ENCODE data around the gene IL6R. TPM values are rescaled to one million over a fixed set of nuclear protein-coding genes. Genes with fewer than 3 reads are reported as not detected.
"Not testable (repeated sequence)": the region's sequence is repeated elsewhere in the genome, so short reads cannot be mapped to it uniquely, and the experiment has no call there.

IL6R gene
- total and polyA plus RNA-seq, 8 donors: 4.5 to 65.3 (median 5.7) TPM

DNA sequence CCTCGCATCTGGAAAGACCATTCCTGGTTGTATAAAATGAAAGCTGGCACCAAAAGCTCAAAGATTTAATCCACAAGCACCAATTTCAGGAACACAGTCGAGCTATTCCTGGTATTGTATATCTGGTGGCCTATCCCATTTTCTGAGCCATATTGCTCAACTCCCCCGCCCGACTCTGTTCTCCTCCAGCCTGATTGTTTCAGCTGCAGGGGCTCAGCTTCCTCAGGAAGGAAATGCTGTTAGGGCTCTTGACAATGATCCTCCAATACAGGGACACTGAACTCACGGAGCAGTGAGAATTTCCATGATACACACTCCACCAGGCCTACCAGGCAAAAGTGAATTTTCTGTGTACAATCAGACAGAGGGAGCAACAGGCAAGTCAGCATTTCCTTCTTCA, 80.0 kb downstream of the IL6R start:
- peak; percentile 49 for ATAC-seq
- peaks cover 27 to 51% of the 10 kb centered on the region in 2 donors for H3K4me1 ChIP-seq
- intact Hi-C loops (cut with DNase I): loop anchor here in 1 of 2 donors (10.0 kb wide), 1 partner anchor 60 kb away; no protein-coding TSS in a partner anchor

GRCh38 chr1:154485910-154486496, 80.9 kb downstream of the IL6R start:
- H3K4me3 ChIP-seq: no peak overlapping the region
- intact Hi-C loops (cut with DNase I): loop anchor here in 1 of 2 donors (10.0 kb wide), 1 partner anchor 59 kb away; no protein-coding TSS in a partner anchor

More for the DNA sequence above, 80.0 kb downstream of the IL6R start:
- H3K9me3 ChIP-seq: no peaks in the 10 kb centered on the region
- H3K27me3 ChIP-seq: no peaks in the 10 kb centered on the region
- DNase-seq: peak in 1 of 4 donors; percentile 61
- H3K36me3 ChIP-seq: peaks cover 0 to 19% of the 10 kb centered on the region in 2 donors
- peak overlapping the region; percentile 69 to 73 for H3K27ac ChIP-seq
- H3K4me3 ChIP-seq: no peak overlapping the region
- TF ChIP-seq, protein P1, sequence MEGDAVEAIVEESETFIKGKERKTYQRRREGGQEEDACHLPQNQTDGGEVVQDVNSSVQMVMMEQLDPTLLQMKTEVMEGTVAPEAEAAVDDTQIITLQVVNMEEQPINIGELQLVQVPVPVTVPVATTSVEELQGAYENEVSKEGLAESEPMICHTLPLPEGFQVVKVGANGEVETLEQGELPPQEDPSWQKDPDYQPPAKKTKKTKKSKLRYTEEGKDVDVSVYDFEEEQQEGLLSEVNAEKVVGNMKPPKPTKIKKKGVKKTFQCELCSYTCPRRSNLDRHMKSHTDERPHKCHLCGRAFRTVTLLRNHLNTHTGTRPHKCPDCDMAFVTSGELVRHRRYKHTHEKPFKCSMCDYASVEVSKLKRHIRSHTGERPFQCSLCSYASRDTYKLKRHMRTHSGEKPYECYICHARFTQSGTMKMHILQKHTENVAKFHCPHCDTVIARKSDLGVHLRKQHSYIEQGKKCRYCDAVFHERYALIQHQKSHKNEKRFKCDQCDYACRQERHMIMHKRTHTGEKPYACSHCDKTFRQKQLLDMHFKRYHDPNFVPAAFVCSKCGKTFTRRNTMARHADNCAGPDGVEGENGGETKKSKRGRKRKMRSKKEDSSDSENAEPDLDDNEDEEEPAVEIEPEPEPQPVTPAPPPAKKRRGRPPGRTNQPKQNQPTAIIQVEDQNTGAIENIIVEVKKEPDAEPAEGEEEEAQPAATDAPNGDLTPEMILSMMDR (IDR thresholded peaks at IDR 0.05): no peak

DNA sequence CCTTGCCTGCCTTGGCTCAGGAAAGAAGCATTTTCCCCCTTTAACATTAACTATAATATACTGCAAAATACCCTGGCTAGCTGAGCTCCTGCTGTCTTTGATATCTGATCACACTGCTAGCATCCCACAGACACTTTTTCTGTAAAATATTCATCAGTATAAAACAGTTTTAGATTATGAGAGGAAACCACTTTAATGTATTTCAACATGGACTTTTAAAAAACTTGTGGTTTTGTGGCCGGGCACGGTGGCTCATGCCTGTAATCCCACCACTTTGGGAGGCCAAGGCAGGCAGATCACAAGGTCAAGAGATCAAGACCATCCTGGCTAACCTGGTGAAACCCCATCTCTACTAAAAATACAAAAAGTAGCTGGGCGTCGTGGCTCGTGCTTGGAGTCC, 81.6 kb downstream of the IL6R start:
- peaks cover 0 to 19% of the 10 kb centered on the region in 2 donors for H3K36me3 ChIP-seq
- not testable (repeated sequence) for H3K27me3 ChIP-seq, ATAC-seq, DNase-seq, H3K9me3 ChIP-seq, H3K4me3 ChIP-seq
- intact Hi-C loops (cut with DNase I): loop anchor here in 1 of 2 donors (10.0 kb wide), 1 partner anchor 58 kb away; no protein-coding TSS in a partner anchor
- peaks cover 27 to 62% of the 10 kb centered on the region in 2 donors for H3K4me1 ChIP-seq
- H3K27ac ChIP-seq: peak overlapping the region; percentile 21 to 73

More at GRCh38 chr1:154485910-154486496, 80.9 kb downstream of the IL6R start:
- TF ChIP-seq, protein P1 (IDR thresholded peaks at IDR 0.05): no peak
- no peak for DNase-seq
- H3K27me3 ChIP-seq: no peaks in the 10 kb centered on the region
- no peaks in the 10 kb centered on the region for H3K9me3 ChIP-seq
- H3K4me1 ChIP-seq: peaks cover 27 to 56% of the 10 kb centered on the region in 2 donors
- H3K36me3 ChIP-seq: peaks cover 0 to 19% of the 10 kb centered on the region in 2 donors
- H3K27ac ChIP-seq: peak overlapping the region in 1 of 2 donors; percentile 73
- no peak for ATAC-seq

DNA sequence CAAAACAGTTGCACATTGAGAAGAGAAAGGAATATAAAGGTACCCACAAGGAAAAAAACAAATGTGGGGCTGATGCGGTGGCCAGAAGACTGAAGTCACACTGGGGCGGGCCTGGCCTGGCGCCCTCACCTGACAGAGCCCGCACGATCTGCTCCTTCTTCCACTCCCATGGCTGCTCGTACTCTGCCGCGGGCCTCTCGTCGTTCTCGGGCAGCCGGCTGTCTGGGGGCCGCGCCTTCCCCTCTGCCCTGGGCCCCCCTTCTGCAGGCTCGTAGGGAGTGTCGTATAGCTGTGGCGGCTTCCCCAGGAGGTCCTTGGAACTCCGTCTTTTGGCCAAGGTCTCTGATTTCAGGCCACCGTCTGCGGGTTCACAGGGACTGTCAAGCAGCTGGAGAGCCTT, 83.8 kb downstream of the IL6R start:
- DNase-seq (no peak), ATAC-seq (no peak)
- TF ChIP-seq, protein P1 (IDR thresholded peaks at IDR 0.05): no peak
- H3K27me3 ChIP-seq: no peaks in the 10 kb centered on the region
- no peak overlapping the region for H3K4me3 ChIP-seq
- H3K9me3 ChIP-seq: no peaks in the 10 kb centered on the region
- intact Hi-C loops (cut with DNase I): loop anchor here in 1 of 2 donors (10.0 kb wide), 1 partner anchor 56 kb away; no protein-coding TSS in a partner anchor
- peaks cover 0 to 15% of the 10 kb centered on the region in 2 donors for H3K36me3 ChIP-seq
- peaks cover 32 to 80% of the 10 kb centered on the region in 2 donors for H3K4me1 ChIP-seq
- peak overlapping the region in 1 of 2 donors; percentile 45 for H3K27ac ChIP-seq

GRCh38 chr1:154489695-154490274, 84.6 kb downstream of the IL6R start:
- H3K27ac ChIP-seq: peak overlapping the region in 1 of 2 donors; percentile 30
- no peaks in the 10 kb centered on the region for H3K27me3 ChIP-seq
- intact Hi-C loops (cut with DNase I): loop anchor here in 1 of 2 donors (10.0 kb wide), 1 partner anchor 55 kb away; no protein-coding TSS in a partner anchor
- TF ChIP-seq, protein P1 (IDR thresholded peaks at IDR 0.05): no peak
- no peaks in the 10 kb centered on the region for H3K9me3 ChIP-seq
- ATAC-seq: no peak
- no peak overlapping the region for H3K4me3 ChIP-seq
- H3K4me1 ChIP-seq: peaks cover 25 to 73% of the 10 kb centered on the region in 2 donors
- peaks cover 0 to 13% of the 10 kb centered on the region in 2 donors for H3K36me3 ChIP-seq
- no peak for DNase-seq

All from left lung (tissue), 10 donors.